Measurements from ENCODE around the gene BTBD9. TPM values are rescaled to one million over a fixed set of nuclear protein-coding genes. Genes with fewer than 3 reads are reported as not detected.

The BTBD9 gene
- total and polyA plus RNA-seq, 2 of the 13 experiments (the other 11 are each of a cell fraction or from before 2014, with no cell fraction given), result 1.2 to 3.0 TPM

DNA sequence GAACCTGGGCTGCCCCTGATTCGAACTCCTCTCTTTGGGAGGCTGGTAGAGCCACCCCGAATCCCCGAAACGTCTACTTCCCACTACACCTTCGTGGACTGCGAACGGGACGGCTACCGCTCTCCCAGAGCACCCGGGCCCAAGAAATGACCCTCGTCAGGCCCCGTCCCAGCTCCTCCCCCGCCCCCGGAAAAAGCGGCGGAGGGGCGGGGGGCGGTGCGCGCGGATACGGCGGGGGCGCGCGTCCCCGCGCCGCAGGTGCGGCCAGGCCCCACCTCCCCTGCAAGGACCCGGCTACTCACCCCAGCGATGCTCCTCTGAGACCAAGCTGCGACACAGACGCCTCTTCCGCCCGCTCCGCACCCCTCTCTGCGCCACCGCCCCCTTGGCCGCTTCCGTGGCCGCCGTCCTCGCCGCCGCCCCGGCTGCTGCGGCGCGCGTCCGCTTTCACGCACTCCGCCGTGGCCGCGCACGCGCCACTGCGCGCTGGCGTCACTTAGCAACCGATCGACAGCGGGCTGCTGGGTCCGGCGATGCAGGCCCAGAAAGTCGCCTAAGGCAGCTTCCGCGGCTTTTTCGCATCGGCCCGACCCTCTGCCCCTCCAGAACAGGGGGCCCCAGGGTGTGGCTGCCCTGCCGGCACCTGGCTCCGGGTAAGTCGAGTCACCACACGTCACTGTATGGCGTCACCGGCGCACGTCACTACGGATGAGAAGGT, at the start of gene BTBD9 (continued):
- TF ChIP-seq, protein P1, sequence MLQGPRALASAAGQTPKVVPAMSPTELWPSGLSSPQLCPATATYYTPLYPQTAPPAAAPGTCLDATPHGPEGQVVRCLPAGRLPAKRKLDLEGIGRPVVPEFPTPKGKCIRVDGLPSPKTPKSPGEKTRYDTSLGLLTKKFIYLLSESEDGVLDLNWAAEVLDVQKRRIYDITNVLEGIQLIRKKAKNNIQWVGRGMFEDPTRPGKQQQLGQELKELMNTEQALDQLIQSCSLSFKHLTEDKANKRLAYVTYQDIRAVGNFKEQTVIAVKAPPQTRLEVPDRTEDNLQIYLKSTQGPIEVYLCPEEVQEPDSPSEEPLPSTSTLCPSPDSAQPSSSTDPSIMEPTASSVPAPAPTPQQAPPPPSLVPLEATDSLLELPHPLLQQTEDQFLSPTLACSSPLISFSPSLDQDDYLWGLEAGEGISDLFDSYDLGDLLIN (CRISPR knock-in tag; IDR thresholded peaks at IDR 0.05; ENCODE audit: borderline replicate concordance), result no peak
- 0 out of 2 replicates have a peak, but pooled peaks have one; percentile 3 for TF ChIP-seq ZBTB38 (CRISPR knock-in tag; IDR thresholded peaks at IDR 0.05)
- no peak for TF ChIP-seq MIER2 (CRISPR knock-in tag; IDR thresholded peaks at IDR 0.05)
- TF ChIP-seq GMEB2 (CRISPR knock-in tag; IDR thresholded peaks at IDR 0.05; ENCODE audit: low read depth), result peak; percentile 80
- no peak for TF ChIP-seq ZBTB1 (CRISPR knock-in tag; IDR thresholded peaks at IDR 0.05; ENCODE audit: borderline replicate concordance)
- no peak for TF ChIP-seq SRSF9 (IDR thresholded peaks at IDR 0.05; ENCODE audit: borderline replicate concordance, insufficient read depth, low read depth, low read length, poor library complexity, severe bottlenecking)
- TF ChIP-seq MAFG (CRISPR knock-in tag; IDR thresholded peaks at IDR 0.05), result 0 out of 2 replicates have a peak, but pooled peaks have one; percentile 42
- TF ChIP-seq, protein P2, sequence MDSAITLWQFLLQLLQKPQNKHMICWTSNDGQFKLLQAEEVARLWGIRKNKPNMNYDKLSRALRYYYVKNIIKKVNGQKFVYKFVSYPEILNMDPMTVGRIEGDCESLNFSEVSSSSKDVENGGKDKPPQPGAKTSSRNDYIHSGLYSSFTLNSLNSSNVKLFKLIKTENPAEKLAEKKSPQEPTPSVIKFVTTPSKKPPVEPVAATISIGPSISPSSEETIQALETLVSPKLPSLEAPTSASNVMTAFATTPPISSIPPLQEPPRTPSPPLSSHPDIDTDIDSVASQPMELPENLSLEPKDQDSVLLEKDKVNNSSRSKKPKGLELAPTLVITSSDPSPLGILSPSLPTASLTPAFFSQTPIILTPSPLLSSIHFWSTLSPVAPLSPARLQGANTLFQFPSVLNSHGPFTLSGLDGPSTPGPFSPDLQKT (CRISPR knock-in tag; IDR thresholded peaks at IDR 0.05; ENCODE audit: borderline replicate concordance), result no peak
- peak; percentile 68 for TF ChIP-seq SRY (CRISPR knock-in tag; IDR thresholded peaks at IDR 0.05)
- TF ChIP-seq TCF7 (IDR thresholded peaks at IDR 0.05; ENCODE audit: low read depth), result no peak
- no peak for TF ChIP-seq ZNF33A (CRISPR knock-in tag; IDR thresholded peaks at IDR 0.05; ENCODE audit: borderline replicate concordance)
- no peak for TF ChIP-seq ZEB1 (IDR thresholded peaks at IDR 0.05; ENCODE audit: insufficient replicate concordance, low read depth)
- no peak for TF ChIP-seq ZKSCAN5 (CRISPR knock-in tag; IDR thresholded peaks at IDR 0.05)
- no peak for TF ChIP-seq RORA (CRISPR knock-in tag; IDR thresholded peaks at IDR 0.05)
- no peak for TF ChIP-seq ATRX (CRISPR knock-in tag; IDR thresholded peaks at IDR 0.05; ENCODE audit: borderline replicate concordance)
- 0 out of 2 replicates have a peak, but pooled peaks have one; percentile 11 for TF ChIP-seq NFKBIZ (CRISPR knock-in tag; IDR thresholded peaks at IDR 0.05)
- TF ChIP-seq, protein P3, sequence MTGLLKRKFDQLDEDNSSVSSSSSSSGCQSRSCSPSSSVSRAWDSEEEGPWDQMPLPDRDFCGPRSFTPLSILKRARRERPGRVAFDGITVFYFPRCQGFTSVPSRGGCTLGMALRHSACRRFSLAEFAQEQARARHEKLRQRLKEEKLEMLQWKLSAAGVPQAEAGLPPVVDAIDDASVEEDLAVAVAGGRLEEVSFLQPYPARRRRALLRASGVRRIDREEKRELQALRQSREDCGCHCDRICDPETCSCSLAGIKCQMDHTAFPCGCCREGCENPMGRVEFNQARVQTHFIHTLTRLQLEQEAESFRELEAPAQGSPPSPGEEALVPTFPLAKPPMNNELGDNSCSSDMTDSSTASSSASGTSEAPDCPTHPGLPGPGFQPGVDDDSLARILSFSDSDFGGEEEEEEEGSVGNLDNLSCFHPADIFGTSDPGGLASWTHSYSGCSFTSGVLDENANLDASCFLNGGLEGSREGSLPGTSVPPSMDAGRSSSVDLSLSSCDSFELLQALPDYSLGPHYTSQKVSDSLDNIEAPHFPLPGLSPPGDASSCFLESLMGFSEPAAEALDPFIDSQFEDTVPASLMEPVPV (CRISPR knock-in tag; IDR thresholded peaks at IDR 0.05), result peak; percentile 74; the same call in 1 of the 2 replicates
- no peak for TF ChIP-seq EZH2 (conservative IDR thresholded peaks at IDR 0.05; ENCODE audit: low read depth, low read length)
- no peak for TF ChIP-seq ZNF512B (CRISPR knock-in tag; IDR thresholded peaks at IDR 0.05; ENCODE audit: borderline replicate concordance)
- no peak; the same call in 1 of the 2 replicates for TF ChIP-seq ZNF558 (CRISPR knock-in tag; IDR thresholded peaks at IDR 0.05; ENCODE audit: borderline replicate concordance)
- TF ChIP-seq ZFY (CRISPR knock-in tag; IDR thresholded peaks at IDR 0.05), result peak; percentile 88
